Measurements from ENCODE around the gene CHD9.
A peak's percentile ranks its signal among the peaks of the same experiment; 100 is the strongest.
"Not testable (repeated sequence)": the region's sequence is repeated elsewhere in the genome, so short reads cannot be mapped to it uniquely, and the experiment has no call there.

CHD9 gene

DNA sequence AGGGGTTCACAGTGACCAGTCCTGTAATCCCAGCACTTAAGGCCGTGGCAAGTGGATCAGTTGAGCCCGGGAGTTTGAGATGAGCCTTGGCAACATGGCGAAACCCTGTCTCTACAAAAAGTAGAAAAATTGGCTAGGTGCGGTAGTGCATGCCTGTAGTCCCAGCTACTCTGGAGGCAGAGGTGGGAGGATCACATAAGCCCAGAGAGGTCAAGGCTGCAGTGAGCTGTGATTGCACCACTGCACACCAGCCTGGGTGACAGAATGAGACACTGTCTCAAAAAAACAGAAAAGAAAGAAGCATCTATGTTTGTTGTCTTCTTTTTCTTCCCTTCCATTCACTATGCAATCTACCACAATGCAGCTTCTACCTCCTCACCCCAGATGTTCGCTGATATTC is 227.5 kb downstream of the CHD9 start:
- DNase-seq (ENCODE audit: low spot score), result no peak

DNA sequence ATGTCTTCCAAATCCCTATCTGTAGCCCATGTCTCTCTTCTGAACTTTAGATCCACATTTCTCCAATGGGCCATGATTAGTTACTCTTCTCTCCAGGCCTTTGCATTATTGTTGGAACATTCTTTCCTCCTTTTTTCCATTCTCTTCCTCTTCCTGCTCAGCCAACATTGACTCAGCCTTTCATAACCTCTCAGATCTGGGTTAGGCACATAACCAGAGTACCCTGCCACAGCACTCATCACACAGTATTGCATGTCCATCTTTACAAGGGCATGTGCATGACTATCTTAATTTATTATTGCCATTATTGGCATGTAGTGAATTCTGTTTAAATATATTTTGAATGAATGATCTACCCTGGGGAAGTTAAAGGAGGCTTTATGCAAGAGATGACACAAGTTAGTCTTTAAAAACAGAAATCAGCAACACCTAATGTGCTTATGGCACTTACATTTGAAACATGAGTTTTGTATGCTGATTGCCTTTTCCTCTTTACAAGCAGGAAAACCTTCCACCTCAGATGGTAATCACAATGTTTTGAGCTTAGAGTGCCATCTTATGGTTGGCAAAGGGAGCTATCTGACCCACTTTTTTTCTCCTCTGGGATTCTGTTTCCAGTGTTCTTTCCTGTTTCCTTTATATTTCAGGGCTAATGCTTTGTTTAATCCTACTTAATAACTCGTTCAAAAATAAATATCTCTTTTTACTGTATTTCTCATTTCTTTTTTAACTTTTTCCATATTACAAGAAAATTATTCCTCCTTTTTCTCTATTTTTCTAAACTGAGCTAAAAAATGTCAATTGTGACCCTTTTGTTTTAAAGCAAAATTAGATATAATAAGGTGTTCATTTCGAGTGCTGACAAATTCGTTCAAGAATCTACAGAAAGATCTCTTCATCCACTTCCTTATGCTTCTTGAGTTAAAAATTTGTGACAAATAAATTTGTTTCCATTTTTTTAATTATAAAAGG is 228.5 kb downstream of the CHD9 start:
- DNase-seq (ENCODE audit: low spot score), result peak; percentile 35

DNA sequence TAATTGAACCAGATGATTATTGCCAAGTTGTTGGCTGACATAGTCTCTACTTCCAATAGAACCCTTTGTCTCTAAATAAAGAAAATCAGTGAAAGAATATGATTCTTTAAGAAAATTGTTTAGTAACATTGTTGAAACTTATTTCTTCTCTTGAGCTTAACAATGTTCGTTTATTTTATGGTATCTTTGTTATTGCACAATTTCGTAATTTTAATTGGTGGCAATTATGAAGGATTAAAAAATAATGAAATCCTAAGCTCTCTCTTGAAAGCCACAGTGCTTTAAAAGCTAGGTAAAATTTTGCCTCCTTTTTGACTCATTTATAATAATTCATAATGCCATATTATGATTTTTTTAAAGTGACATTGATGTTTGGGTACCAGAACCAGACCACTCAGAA is 230.4 kb downstream of the CHD9 start:
- no peak for DNase-seq (ENCODE audit: low spot score)

DNA sequence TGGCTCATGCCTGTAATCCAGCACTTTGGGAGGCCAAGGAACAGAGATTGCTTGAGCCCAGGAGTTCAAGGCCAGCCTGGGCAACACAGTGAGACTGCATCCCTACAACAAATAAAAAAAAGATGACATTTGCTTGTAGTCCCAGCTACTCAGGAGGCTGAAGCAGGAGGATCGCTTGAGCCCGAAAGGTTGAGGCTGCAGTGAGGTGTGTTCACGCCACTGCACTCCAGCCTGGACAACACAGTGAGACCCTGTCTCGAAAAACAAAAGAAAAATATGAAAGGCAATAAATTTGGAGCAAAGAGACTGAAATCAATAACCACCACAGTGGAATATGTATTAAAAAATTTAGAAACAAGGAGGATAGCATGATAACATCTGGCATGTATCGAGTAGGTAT is 235.7 kb downstream of the CHD9 start:
- DNase-seq (ENCODE audit: low spot score), result no peak

DNA sequence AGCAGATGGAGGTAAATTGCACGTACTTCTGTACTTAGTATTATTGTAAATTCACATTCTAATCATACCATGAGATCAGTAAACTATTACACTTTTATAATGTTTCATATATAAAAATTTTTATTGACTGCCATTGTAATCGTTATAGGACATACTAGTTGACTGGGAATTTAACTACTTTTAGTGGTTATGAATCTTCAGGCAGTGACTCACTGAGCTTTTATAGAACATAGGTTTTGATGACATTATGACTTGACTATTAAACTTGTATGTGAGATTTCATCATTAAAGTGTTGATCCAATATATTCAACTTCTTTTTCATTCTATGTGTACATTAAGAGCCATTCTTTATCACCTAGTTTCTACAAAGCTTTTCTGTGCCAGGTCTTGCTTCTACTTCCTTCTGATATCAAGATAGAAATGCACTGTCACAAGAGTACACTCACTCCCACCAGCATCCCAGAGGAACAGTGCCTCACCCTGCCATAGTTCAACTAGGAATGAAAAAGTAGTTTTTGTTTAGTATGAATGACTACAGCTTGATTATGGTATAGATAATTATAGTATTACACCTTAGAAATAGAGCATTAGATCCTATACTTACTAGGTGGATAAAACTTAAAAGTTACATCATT is 237.1 kb downstream of the CHD9 start:
- DNase-seq (ENCODE audit: low spot score), result no peak

DNA sequence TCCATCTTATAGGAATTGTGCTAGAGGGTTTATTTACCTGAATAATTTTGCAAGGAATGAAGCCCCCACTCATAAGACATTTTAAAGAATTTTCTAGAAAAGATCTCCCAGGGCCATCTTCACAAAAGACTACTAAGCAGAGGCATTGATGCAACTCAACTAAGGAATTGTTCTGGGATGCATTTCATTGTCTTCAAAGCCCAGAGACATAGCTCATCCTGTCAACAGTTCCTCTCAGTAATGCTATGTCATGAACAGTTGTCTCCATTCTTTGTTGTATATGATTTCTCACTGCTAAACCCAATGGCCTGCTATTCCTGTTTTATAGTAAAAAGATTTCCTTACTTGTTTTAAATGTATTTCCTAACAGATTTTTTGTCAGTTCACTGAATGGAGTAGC is 242.7 kb downstream of the CHD9 start:
- DNase-seq (ENCODE audit: low spot score), result no peak

DNA sequence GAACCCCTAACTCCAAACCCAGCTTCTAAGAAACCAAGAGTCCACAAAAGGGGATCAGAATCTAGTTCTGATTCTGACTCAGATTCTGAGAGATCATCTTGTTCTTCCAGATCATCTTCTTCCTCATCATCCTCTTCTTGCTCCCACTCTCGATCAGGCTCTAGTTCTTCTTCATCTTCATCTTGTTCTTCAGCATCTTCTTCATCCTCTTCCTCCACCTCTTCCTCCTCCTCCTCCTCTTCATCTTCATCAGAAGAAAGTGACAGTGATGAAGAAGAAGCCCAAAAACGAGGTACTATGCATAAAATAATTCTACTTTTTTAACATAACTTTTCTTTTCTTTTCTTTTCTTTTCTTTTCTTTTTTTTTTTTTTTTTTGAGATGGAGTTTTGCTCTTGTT is 249.5 kb downstream of the CHD9 start:
- DNase-seq (ENCODE audit: low spot score), result no peak

DNA sequence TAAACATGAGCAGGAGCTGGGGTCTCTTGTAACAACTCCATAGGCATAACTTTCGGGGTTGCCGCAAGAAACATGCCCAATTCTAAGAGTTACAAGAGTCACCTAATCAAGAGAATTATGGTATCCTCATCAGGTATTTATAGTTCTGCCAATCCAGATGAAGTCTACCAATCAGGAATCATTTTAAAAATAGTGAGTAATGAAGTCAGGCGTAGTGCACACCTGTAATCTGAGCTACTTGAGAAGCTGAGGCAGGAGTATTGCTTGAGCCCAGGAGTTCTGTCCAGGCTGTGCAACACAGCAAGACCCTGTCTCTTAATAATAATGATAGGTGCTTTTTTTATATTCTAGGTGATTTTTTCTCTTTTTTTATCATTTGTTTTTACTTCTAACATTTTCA is 251.0 kb downstream of the CHD9 start:
- DNase-seq (ENCODE audit: low spot score), result no peak

DNA sequence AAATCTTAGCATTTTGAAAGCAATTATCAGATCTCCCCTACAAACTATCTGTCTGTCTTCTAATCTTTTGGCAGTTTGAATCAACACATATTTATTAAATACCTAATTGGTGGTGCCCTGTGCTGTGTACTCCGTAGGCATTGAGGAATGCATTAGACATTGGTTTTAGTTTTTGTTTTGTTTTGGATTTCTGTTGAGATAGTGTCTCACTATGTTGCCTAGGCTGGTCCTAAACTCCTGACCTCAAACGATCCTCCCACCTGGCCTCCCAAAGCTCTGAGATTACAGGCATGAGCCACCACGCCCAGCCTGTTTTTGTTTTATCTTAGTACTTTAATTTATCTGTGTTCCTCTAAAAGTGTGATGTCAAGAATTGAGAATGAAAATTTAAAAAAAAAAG is 254.7 kb downstream of the CHD9 start:
- DNase-seq (ENCODE audit: low spot score), result no peak

DNA sequence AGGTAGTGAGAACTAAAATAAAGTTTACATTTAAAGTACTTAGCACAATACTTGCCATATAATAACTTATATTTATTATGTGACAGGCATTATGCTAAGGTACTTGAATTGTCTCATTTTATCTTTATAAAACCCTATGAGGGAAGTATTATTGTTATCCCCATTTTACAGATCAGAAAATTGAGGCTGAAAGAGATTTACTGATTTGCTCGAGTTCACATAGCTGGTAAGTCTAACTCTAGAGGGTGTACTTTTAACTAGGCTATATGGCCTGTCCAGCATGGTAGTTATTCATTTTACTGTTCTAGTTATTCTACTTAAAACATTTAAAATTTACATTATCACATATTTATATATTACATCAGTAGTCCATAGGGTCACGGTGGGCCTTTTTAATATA is 266.2 kb downstream of the CHD9 start:
- DNase-seq (ENCODE audit: low spot score), result no peak

DNA sequence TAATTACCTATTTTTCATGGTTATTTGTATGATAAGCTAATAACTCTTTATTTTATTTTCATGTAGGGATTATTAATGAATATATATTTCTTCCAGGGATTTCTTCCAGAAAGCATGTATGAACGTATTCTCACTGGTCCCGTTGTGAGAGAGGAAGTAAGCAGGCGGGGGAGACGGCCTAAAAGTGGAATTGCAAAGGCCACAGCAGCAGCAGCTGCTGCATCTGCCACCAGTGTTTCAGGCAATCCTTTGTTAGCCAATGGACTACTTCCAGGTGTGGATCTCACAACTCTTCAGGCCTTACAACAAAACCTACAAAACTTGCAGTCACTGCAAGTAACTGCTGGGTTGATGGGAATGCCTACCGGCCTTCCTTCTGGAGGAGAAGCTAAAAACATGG is 269.1 kb downstream of the CHD9 start:
- no peak for DNase-seq (ENCODE audit: low spot score)

DNA sequence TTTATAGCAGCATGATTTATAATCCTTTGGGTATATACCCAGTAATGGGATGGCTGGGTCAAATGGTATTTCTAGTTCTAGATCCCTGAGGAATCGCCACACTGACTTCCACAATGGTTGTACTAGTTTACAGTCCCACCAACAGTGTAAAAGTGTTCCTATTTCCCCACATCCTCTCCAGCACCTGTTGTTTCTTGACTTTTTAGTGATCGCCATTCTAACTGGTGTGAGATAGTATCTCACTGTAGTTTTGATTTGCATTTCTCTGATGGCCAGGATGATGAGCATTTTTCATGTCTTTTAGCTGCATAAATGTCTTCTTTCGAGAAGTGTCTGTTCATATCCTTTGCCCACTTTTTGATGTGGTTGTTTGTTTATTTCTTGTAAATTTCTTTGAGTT is 276.2 kb downstream of the CHD9 start:
- DNase-seq (ENCODE audit: low spot score), result not testable (repeated sequence)

DNA sequence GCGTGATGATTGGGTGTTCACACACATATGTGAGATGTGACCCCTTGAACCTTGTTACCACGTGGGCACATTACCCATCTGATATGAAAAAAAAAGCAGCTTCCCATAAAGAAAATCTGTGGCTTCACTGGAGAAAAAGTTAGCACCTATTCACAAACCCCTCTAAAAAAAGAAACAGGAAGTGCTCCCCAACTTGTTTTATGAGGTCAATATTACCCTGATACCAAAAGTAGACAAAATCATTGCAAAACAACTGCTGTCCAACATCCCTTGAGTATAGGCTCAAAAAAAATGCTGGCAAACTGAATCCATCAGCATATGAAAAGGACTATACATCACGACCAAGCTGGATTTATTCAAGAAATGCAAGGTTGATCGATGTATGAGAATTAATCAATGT is 279.8 kb downstream of the CHD9 start:
- DNase-seq (ENCODE audit: low spot score), result no peak

DNA sequence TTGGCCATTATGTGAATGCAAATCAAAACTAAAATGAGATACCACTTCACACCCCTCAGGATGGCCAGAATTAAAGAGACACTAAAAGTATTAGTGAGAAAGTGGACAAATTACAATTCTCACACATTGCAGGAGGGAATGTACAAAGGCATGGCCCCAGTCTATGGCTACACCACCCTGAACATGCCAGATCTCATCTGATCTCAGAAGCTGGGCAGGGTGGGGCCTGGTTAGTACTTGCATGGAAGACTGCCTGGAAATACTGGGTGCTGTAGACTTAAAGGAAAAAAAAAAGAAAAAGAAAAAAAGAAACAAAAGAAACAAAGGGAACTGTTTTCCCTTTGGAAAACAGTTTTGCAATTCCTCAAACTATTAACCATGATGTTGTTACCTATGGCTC is 282.5 kb downstream of the CHD9 start:
- no peak for DNase-seq (ENCODE audit: low spot score)

DNA sequence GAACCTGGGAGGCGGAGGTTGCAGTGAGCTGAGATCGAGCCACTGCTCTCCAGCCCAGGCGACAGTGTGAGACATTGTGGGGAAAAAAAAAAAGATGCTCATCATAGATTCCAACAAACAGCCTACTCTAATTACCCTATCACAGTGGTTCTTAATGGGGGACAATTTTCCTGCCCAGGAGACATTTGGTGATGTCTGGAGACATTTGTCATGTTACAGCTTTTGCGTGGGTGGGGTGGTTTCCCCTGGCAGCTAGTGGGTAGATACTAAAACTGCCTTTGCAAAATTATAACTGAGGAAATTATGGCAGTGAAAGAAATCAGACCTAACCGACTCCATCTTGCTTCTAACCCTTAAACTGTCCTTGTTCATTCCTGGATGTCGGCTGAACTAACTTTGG is 287.0 kb downstream of the CHD9 start:
- no peak for DNase-seq (ENCODE audit: low spot score)

DNA sequence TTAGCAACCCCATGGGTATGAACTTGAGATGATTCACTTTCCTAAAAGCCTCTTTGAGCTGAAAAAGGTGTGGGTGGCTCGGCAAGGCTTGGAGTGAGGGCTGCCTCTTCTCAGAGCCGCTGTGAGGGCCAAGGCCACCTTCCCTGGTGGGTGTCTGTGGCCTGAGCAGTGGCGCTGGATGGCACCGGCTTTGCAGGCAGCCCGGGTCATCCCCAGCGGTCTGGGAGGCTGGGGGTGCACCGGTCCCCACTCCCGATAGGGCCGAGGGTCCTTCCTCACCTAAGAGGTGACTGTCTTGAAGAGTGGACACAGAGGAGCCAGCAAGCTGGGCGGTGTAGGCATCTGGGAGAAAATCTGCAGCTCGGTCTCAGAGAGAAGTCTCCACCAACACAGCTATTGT is 300.3 kb downstream of the CHD9 start:
- no peak for DNase-seq (ENCODE audit: low spot score)

DNA sequence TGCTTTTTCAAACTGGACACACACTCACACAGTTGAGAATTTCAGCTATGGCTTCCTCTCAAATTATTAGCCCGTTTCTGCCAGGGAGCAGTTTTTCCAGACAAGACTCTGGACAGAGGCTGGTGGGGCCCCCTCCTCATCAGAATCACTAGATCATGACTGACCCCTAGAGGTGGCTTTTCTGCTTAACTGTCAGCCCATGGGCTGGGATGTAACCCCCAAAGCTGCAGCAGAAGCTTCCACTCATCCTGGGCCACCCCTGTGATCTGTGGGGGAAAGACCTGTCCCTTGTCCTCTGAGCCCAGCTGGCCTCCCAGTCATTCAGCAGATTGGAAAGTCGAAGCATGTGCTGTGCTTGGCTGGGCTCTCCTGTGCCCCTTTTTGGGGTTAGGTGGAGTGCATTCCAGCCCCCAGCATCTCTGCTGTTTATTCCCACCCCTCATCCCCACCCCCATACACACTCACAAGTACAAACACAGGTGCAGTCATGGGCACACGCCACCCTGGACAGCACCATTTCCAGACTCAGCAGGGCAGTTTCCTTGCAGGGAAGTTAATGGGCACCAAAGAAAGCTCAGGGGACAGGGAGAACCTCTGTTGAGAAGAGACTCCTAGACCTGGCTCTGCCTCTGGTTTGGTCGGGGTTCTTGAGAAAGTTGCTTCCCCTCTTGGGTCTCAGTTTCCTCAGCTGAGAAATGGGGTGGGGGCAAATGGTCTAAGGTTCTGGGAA is 301.9 kb downstream of the CHD9 start:
- no peak for DNase-seq (ENCODE audit: low spot score)

DNA sequence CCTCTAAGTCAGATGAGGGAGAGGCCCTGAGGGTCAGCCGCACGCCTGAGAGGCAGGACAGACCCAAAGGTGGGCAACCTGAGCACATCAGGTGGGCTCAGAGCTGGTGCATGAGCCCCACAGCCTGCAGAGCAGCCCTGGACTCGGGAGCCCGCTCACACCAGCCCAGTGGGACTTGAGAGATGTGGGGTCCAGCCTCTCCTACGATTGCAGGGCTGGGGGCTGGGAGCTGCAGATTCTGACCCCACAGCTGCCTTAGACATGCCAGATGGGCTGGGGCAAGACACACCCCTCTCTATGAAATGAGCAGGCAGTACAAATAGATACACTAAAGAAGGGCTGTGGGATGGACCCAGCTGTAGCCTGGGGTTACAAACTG is 302.4 kb downstream of the CHD9 start:
- no peak for DNase-seq (ENCODE audit: low spot score)

DNA sequence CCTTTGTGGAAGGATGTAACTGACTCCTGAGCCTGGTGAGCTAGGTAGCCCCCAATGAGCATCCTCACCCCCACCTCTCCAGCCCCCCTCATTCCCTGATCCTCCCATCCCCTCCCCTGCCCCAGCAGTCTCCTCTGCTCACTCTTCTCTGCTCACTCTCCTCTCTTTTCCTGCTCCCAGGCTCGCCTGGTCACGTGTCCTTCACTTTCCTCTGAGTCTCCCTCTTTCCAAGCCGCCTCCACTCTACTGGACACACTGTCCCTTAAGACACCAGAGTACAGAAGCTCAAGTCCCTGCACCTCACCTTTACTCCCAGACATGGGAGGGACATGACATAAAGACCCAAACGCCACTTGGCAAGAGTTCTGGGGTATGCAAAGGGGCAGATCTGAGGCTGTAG is 303.2 kb downstream of the CHD9 start:
- DNase-seq (ENCODE audit: low spot score), result no peak

DNA sequence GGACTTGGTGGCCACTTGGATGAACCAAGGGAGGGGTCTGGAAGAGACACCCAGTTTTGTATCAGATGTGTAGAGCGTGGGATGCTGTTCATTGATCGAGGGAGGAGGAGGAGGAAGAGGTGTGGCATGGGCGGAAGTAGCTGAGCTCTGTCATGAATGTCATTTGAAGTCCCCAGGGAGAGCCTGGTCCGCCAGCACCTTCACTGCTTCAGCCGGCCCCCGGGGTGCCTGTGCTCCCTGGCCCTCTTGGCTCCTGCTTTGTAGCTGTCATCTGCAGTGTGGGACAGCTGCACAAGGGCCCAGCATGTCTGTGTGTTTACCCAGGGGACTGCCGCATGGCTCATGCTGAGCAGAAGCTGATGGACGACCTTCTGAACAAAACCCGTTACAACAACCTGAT is 304.1 kb downstream of the CHD9 start:
- DNase-seq (ENCODE audit: low spot score), result no peak

DNA sequence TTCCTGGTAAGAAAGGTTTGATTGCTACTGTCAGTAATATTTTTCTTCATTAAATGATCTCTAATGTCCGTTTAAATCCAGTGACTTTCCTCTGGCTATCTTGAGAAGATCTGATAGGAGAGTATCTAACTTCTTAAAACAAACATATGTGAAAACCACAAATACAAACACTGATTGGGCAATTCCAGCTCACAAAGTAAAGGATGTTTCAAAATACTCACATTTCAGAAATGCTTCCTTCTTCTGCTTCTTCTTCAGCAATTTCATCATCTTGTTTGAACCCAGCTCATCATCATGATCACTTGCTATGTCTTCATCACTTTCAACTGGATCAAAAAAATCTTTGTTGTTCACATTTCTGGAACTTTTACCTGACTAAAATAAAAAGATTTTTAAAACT is 315.1 kb downstream of the CHD9 start:
- DNase-seq (ENCODE audit: low spot score), result no peak

DNA sequence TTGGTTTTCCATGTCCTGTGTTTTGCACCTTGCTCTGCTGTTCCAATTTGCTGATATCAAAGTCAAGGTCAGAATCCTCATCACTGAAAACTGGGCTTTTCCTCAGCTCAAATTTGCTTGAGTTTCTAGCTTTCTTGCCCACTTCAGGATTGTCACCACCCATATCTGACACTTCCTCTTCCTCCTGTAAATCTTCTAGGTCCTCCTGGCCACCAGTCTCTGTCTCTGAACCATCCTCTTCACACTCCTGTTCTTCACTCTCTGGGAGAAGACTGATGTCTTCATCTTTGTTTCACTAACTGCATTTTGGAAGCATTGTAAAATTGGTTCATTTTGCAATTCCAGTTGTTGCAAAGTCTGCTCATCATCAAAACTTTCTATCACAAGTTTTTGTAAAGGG is 316.0 kb downstream of the CHD9 start:
- DNase-seq (ENCODE audit: low spot score), result no peak
